PC-3 (cell line): ENCODE data around the gene BMPER.

Source experiments
- CTCF ChIP-seq: fragments of 300-600 bp; sonication (generic); conservative IDR thresholded peaks from 2 replicates; pipeline ENCODE4 v1.5.1; 2017; ENCODE audit warnings: antibody characterized with exemption, low read depth, mild to moderate bottlenecking, low read length
- EZH2 ChIP-seq: fragments of 300-600 bp; sonication (generic); IDR thresholded peaks from one replicate; pipeline ENCODE4 v1.6.1; 2017; ENCODE audit warnings: antibody characterized with exemption, mild to moderate bottlenecking, low read length; ENCODE audit not compliant: unreplicated experiment
- EZH2phosphoT487 ChIP-seq: fragments of 300-600 bp; sonication (generic); IDR thresholded peaks from 2 replicates; pipeline ENCODE4 v1.6.1; 2018; ENCODE audit warnings: mild to moderate bottlenecking, antibody characterized with exemption, low read length, borderline replicate concordance

GRCh38 chr7:33885290-33886148 lies 19.8 kb upstream of the BMPER start:
- TF ChIP-seq CTCF: no peak
- no peak for TF ChIP-seq EZH2phosphoT487
- TF ChIP-seq EZH2: no peak
